HepG2 (cell line): ENCODE results near the gene DEDD2. TPM values are rescaled to one million over a fixed set of nuclear protein-coding genes. Genes with fewer than 3 reads are reported as not detected.

Source experiments
- ATAC-seq: fragments of 200-7000 bp; cut with Tn5 transposase; 3 replicates; pipeline ENCODE4 v1.9.1; 2020; ENCODE audit warnings: mild to moderate bottlenecking, moderate library complexity
- BruUV-seq: library from RNA; stranded (reverse); fragments of 400-500 nt; replicated peaks from 2 replicates; lab custom pipeline; 2021; lab: Mats Ljungman, UMichigan
- CTCF ChIA-PET: fragments of 300-600 bp; formaldehyde crosslinking; extraction: SDS; loops from one replicate; lab custom pipeline; 2021; ENCODE audit warnings: low total read pairs, inconsistent platforms, low intra/inter-chr PET ratio; lab: Yijun Ruan, JAX
- POLR2A ChIA-PET: fragments of 350-600 bp; sonication (Branson Sonifier 250); formaldehyde crosslinking; loops from one replicate; lab custom pipeline; 2020; ENCODE audit warnings: antibody characterized with exemption, inconsistent platforms; lab: Yijun Ruan, JAX
- DNase-seq: peaks from one replicate; pipeline ENCODE4 v3.0.0-alpha.2; 2015; ENCODE audit warnings: low spot score
- FAIRE-seq: peaks from 3 replicates; lab custom pipeline; 2011; peaks lifted over from hg19 to GRCh38; lab: Jason Lieb, UNC
- H2AFZ ChIP-seq: one replicate; pipeline ENCODE4 v1.6.1; 2011; ENCODE audit warnings: low read length, inconsistent platforms
- H3K27ac ChIP-seq: fragments of 300-600 bp; 3 replicates; pipeline ENCODE4 v1.8.0; 2011; ENCODE audit warnings: mixed run types, mild to moderate bottlenecking, mixed read lengths, low read length, inconsistent platforms; ENCODE audit not compliant: insufficient read depth; ENCODE audit errors: extremely low read length
- H3K27me3 ChIP-seq, 2 experiments: fragments of 200-600 bp in 1 of 2; 2 replicates in 1 of 2; 3 replicates in 1 of 2; pipeline versions ENCODE4 v1.6.0 to v1.8.0; 2011; ENCODE audit warnings: low read length in 2 of 2, mild to moderate bottlenecking in 2 of 2, moderate library complexity in 2 of 2, inconsistent platforms in 1 of 2; ENCODE audit not compliant: insufficient read depth in 2 of 2, control insufficient read depth in 1 of 2
- H3K36me3 ChIP-seq, 2 experiments: fragments of 200-600 bp in 1 of 2; replicated peaks in 1 of 2; 2 replicates in 1 of 2; 3 replicates in 1 of 2; pipeline versions ENCODE4 v1.5.1 to v1.8.0; 2011; ENCODE audit warnings: low read length in 2 of 2, inconsistent platforms in 1 of 2; ENCODE audit not compliant: insufficient read depth in 2 of 2, control insufficient read depth in 1 of 2
- H3K4me1 ChIP-seq: 2 replicates; pipeline ENCODE4 v1.5.1; 2012; ENCODE audit warnings: low read length, inconsistent platforms; ENCODE audit not compliant: insufficient read depth
- H3K4me2 ChIP-seq: 2 replicates; pipeline ENCODE4 v1.6.0; 2011; ENCODE audit warnings: low read depth, low read length, inconsistent platforms
- H3K4me3 ChIP-seq, 3 experiments: fragments of 200-600 bp in 1 of 3; sonication (generic), shearing (Covaris generic) in 1 of 3; replicated peaks in 1 of 3; 2 replicates each; pipeline ENCODE4 v1.5.1; 2011 to 2016; ENCODE audit warnings: low read length in 3 of 3, inconsistent platforms in 2 of 3, low read depth in 2 of 3, mild to moderate bottlenecking in 2 of 3, control low read depth in 1 of 3, mixed read lengths in 1 of 3; ENCODE audit not compliant: insufficient read depth in 1 of 3
- H3K79me2 ChIP-seq: one replicate; pipeline ENCODE4 v1.6.1; 2011; ENCODE audit warnings: low read length, inconsistent platforms; ENCODE audit not compliant: insufficient read depth
- H3K9ac ChIP-seq: 2 replicates; pipeline ENCODE4 v1.6.0; 2011; ENCODE audit warnings: mild to moderate bottlenecking, low read depth, low read length, inconsistent platforms; ENCODE audit not compliant: insufficient read depth
- H3K9me3 ChIP-seq: 2 replicates; pipeline ENCODE4 v1.5.1; 2012; ENCODE audit warnings: mild to moderate bottlenecking, low read length
- H4K20me1 ChIP-seq: 2 replicates; pipeline ENCODE4 v1.6.0; 2011; ENCODE audit warnings: inconsistent platforms, mild to moderate bottlenecking, low read length, moderate library complexity; ENCODE audit not compliant: insufficient read depth
- FOXA3 ChIP-seq: IDR thresholded peaks from 2 replicates; pipeline ENCODE4 v1.6.1; 2016; ENCODE audit warnings: missing genetic modification reagents, missing compliant biosample characterization
- HCFC1 ChIP-seq: fragments of 150-350 bp; IDR thresholded peaks from 2 replicates; pipeline ENCODE4 v1.6.1; 2014; ENCODE audit warnings: low read depth, low read length
- HHEX ChIP-seq: IDR thresholded peaks from 2 replicates; pipeline ENCODE4 v1.6.1; 2016; ENCODE audit warnings: control low read depth
- KLF12 ChIP-seq: sonication (generic); formaldehyde crosslinking; IDR thresholded peaks from 2 replicates; pipeline ENCODE4 v1.4.0; 2020; ENCODE audit warnings: missing genetic modification reagents, borderline replicate concordance
- MED13 ChIP-seq: sonication (generic); formaldehyde crosslinking; IDR thresholded peaks from 2 replicates; pipeline ENCODE4 v1.5.0; 2020; ENCODE audit warnings: missing genetic modification reagents
- NFE2L2 ChIP-seq: fragments of 150-350 bp; IDR thresholded peaks from 2 replicates; pipeline ENCODE4 v1.6.1; 2014; ENCODE audit warnings: low read length
- NR2F2 ChIP-seq: IDR thresholded peaks from 2 replicates; pipeline ENCODE4 v1.6.1; 2012; ENCODE audit warnings: low read depth, inconsistent platforms, borderline replicate concordance
- SRF ChIP-seq: IDR thresholded peaks from 2 replicates; pipeline ENCODE4 v1.6.1; 2011; ENCODE audit warnings: mild to moderate bottlenecking, low read depth, low read length, moderate library complexity
- TEAD3 ChIP-seq: optimal IDR thresholded peaks from 2 replicates; pipeline ENCODE3; 2016; ENCODE audit warnings: borderline replicate concordance
- ZBTB7A ChIP-seq: sonication (generic); formaldehyde crosslinking; IDR thresholded peaks from 2 replicates; pipeline ENCODE4 v1.8.0; 2022; ENCODE audit warnings: mild to moderate bottlenecking, missing genetic modification reagents
- ZSCAN25 ChIP-seq: sonication (generic); formaldehyde crosslinking; IDR thresholded peaks from 2 replicates; pipeline ENCODE4 v1.8.0; 2022; ENCODE audit warnings: mild to moderate bottlenecking, missing genetic modification reagents
- whole genome bisulfite sequencing: methylation state at CpG from one replicate; pipeline ENCODE4 v1.1.6; 2017; ENCODE audit warnings: low lambda C conversion rate; 5-methylcytosine and 5-hydroxymethylcytosine counted together
- in situ Hi-C: cut with HindIII; loops from 2 replicates; pipeline ENCODE4 v1.10.0; 2017; ENCODE audit warnings: low pct_unique_long_range_greater_than_20kb; ENCODE audit not compliant: extremely low pct_ligation_motif_present
- intact Hi-C: fragments of 100-400 bp; cut with micrococcal nuclease; formaldehyde crosslinking; loops from one replicate; pipeline ENCODE4 v1.10.0; 2022; ENCODE audit not compliant: unreplicated experiment
- polyA plus RNA-seq, 8 experiments: library from polyadenylated mRNA; depleted of rRNA in 3 of 8; stranded (reverse) in 7 of 8; unstranded in 1 of 8; fragments of >200 nt; fragmentation: Illumina TruSeq in 4 of 8; extraction: Trizol in 4 of 8; gene quantifications; 2 replicates each; pipeline versions ENCODE4 v1.2.1 to v1.2.3, GENCODE V29; 2011 to 2016; ENCODE audit warnings: low read depth in 4 of 8, missing spikeins in 1 of 8, mixed read lengths in 1 of 8; ENCODE audit not compliant: insufficient read depth in 1 of 8
- total RNA-seq, 5 experiments: library from RNA; depleted of rRNA; stranded (reverse); fragments of >200 nt; fragmentation: Illumina TruSeq; extraction: Trizol; gene quantifications; 2 replicates each; pipeline ENCODE4 v1.2.3, GENCODE V29; 2016; ENCODE audit warnings: low read depth in 1 of 5
- TF ChIP-seq, protein P1 (sequence below): sonication (generic); formaldehyde crosslinking; IDR thresholded peaks from 2 replicates; pipeline ENCODE4; 2020; ENCODE audit warnings: missing genetic modification reagents, mild to moderate bottlenecking, borderline replicate concordance
- TF ChIP-seq, protein P2 (sequence below): IDR thresholded peaks from 2 replicates; pipeline ENCODE4 v1.6.1; 2018; ENCODE audit warnings: missing genetic modification reagents

The DEDD2 gene
- total and polyA plus RNA-seq, 2 of the 13 experiments (the other 11 are each of a cell fraction or from before 2014, with no cell fraction given): 19.2 to 24.7 TPM

DNA sequence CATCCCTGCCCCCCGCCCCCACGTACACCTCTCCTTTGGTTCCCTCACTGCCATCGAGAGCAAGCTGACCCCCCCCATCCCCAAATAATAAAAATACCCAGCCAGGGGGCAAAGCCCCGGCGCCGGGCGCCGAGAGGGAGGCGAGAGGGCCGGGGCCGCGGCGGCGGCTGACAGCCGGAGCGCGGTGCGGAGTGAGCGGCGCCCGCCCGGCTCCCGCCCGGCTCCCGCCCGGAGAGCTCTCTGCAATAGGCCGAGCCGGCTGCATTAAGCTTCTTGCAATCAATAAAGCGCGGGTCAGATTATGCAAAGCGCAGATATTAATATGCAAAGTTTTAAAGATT lies 40.9 kb downstream of the DEDD2 start (continued):
- TF ChIP-seq, protein P1, sequence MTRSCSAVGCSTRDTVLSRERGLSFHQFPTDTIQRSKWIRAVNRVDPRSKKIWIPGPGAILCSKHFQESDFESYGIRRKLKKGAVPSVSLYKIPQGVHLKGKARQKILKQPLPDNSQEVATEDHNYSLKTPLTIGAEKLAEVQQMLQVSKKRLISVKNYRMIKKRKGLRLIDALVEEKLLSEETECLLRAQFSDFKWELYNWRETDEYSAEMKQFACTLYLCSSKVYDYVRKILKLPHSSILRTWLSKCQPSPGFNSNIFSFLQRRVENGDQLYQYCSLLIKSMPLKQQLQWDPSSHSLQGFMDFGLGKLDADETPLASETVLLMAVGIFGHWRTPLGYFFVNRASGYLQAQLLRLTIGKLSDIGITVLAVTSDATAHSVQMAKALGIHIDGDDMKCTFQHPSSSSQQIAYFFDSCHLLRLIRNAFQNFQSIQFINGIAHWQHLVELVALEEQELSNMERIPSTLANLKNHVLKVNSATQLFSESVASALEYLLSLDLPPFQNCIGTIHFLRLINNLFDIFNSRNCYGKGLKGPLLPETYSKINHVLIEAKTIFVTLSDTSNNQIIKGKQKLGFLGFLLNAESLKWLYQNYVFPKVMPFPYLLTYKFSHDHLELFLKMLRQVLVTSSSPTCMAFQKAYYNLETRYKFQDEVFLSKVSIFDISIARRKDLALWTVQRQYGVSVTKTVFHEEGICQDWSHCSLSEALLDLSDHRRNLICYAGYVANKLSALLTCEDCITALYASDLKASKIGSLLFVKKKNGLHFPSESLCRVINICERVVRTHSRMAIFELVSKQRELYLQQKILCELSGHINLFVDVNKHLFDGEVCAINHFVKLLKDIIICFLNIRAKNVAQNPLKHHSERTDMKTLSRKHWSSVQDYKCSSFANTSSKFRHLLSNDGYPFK (CRISPR knock-in tag): no peak
- TF ChIP-seq ZBTB7A (CRISPR knock-in tag): no peak
- TF ChIP-seq KLF12 (CRISPR knock-in tag): no peak
- no peak for TF ChIP-seq HHEX (CRISPR knock-in tag)
- TF ChIP-seq TEAD3 (CRISPR knock-in tag): no peak

DNA sequence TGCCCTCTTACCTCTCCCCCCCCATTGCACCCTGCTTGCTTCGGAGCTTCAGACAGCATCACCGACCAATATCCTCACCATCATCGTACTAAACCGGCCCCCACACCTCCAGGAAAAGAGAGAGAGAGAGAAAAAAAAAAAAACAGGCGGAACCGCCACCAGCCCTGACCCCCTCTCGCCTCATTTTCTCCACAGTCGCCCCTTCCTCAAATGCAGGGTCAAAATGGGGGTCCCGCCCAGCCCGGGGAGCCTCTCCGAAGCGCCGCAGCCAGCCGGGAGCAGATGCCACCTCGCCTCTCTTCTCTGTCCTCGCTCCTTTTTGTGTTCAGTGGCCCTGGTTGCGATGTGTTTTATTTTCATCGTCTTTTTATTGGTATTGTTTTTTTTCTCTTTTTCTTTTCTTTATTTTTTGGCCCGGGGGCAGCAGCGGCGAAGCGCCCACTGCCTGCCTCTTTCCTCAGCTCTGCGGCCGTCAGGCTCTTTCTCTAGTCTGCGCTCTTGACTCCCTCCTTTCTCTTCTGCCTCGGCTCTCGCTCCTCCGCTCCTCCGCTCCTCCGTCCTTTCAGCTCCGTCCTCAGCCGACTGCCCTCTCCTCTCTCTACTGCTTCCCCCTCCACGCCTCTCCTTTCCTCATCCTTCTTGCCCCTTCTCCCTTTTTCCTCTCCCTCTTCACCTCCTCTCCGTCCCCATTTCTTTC lies 41.4 kb downstream of the DEDD2 start:
- Histone ChIP-seq H3K27ac (no peak overlapping the region), H3K4me2 (no peak overlapping the region), H3K4me1 (no peaks in the 10 kb centered on the region), H3K9ac (no peak overlapping the region), H3K9me3 (no peaks in the 10 kb centered on the region), H2AFZ (no peak overlapping the region), H3K79me2 (no peaks in the 10 kb centered on the region), H3K4me3 (no peak overlapping the region), H3K27me3 (peaks cover 4 to 72% of the 10 kb centered on the region in 2 experiments; a peak in 4 of 5 replicates), H3K36me3 (no peaks in the 10 kb centered on the region), H4K20me1 (no peaks in the 10 kb centered on the region)
- BruUV-seq: no TSS peak
- CTCF ChIA-PET: no interaction called here
- no peak for TF ChIP-seq HCFC1
- TF ChIP-seq, protein P2, sequence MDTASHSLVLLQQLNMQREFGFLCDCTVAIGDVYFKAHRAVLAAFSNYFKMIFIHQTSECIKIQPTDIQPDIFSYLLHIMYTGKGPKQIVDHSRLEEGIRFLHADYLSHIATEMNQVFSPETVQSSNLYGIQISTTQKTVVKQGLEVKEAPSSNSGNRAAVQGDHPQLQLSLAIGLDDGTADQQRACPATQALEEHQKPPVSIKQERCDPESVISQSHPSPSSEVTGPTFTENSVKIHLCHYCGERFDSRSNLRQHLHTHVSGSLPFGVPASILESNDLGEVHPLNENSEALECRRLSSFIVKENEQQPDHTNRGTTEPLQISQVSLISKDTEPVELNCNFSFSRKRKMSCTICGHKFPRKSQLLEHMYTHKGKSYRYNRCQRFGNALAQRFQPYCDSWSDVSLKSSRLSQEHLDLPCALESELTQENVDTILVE (CRISPR knock-in tag): no peak
- TF ChIP-seq FOXA3: no peak
- TF ChIP-seq ZSCAN25 (CRISPR knock-in tag): no peak
- TF ChIP-seq NFE2L2: no peak
- TF ChIP-seq SRF: no peak
- TF ChIP-seq MED13: no peak
- TF ChIP-seq NR2F2: no peak
- POLR2A ChIA-PET: no interaction called here
- WGBS: 49% methylated on average over 34 of the region's 34 CpGs
- in situ Hi-C loops (no loop called here), intact Hi-C loops (no loop called here)
- FAIRE-seq (no peak), DNase-seq (no peak), ATAC-seq (no peak)
